Stimulated activated naive CD4-positive, alpha-beta T cell (primary cell): Measurements from ENCODE around the gene M1AP.
A peak's percentile ranks its signal among the peaks of the same experiment; 100 is the strongest.

Experiments
- DNase-seq, 6 experiments: peaks; one replicate each; lab custom pipeline; 2025; lab: John Stamatoyannopoulos, UW

Gene M1AP

GRCh38 chr2:74648009-74648443, at the start of gene M1AP:
TSS of gene M1AP (minus strand) at chr2:74648330. CDS start at chr2:74640275, 8,055 bp downstream.
- DNase-seq: peak in 1 of 6 experiments; percentile 3

GRCh38 chr2:74696829-74697228, 48.7 kb upstream of the M1AP start:
- no peak for DNase-seq

- no peak for DNase-seq
These were observed 47.5 kb upstream of the M1AP start for GRCh38 chr2:74695663-74696062.

- no peak for DNase-seq
These were observed 46.2 kb upstream of the M1AP start for GRCh38 chr2:74694281-74694680.

GRCh38 chr2:74693668-74694067, 45.5 kb upstream of the M1AP start:
- DNase-seq: no peak

GRCh38 chr2:74693213-74693612, 45.1 kb upstream of the M1AP start:
- no peak for DNase-seq

- DNase-seq: no peak
These were observed 43.8 kb upstream of the M1AP start for GRCh38 chr2:74691929-74692328.

- peak in 2 of 6 experiments; percentile 35 to 54 for DNase-seq
These were observed 42.4 kb upstream of the M1AP start for GRCh38 chr2:74690571-74690970.

GRCh38 chr2:74689671-74690070, 41.5 kb upstream of the M1AP start:
- DNase-seq: no peak

GRCh38 chr2:74688881-74689280, 40.8 kb upstream of the M1AP start:
- DNase-seq: no peak

GRCh38 chr2:74685408-74685807, 37.3 kb upstream of the M1AP start:
- no peak for DNase-seq

- no peak for DNase-seq
These were observed 34.4 kb upstream of the M1AP start for GRCh38 chr2:74682501-74682900.

- no peak for DNase-seq
These were observed 31.5 kb upstream of the M1AP start for GRCh38 chr2:74679615-74680014.

GRCh38 chr2:74676331-74676730, 28.2 kb upstream of the M1AP start:
- DNase-seq: no peak

GRCh38 chr2:74675090-74675489, 27.0 kb upstream of the M1AP start:
- DNase-seq: no peak

- DNase-seq: no peak
These were observed 25.8 kb upstream of the M1AP start for GRCh38 chr2:74673826-74674528.

- DNase-seq: no peak
These were observed 23.3 kb upstream of the M1AP start for GRCh38 chr2:74671479-74671878.

- DNase-seq: no peak
These were observed 22.1 kb upstream of the M1AP start for GRCh38 chr2:74670263-74670662.

- no peak for DNase-seq
These were observed 20.0 kb upstream of the M1AP start for GRCh38 chr2:74668087-74668486.

- DNase-seq: no peak
These were observed 11.3 kb upstream of the M1AP start for GRCh38 chr2:74659462-74659861.

- DNase-seq: no peak
These were observed 10.4 kb upstream of the M1AP start for GRCh38 chr2:74658516-74658915.

- no peak for DNase-seq
These were observed 7.4 kb upstream of the M1AP start for GRCh38 chr2:74655579-74655978.

GRCh38 chr2:74653985-74654882, 6.1 kb upstream of the M1AP start, which contains the start of gene SEMA4F:
TSS of gene SEMA4F (plus strand) at chr2:74654247. CDS start at chr2:74654377, 130 bp downstream.
- peak; percentile 88 to 95 (median 92) for DNase-seq
